DMS 273 treated with DMSO at 0.1 percent for 48 hours (cell line): ENCODE data around the gene ACSL4.
"Not testable (repeated sequence)": the region's sequence is repeated elsewhere in the genome, so short reads cannot be mapped to it uniquely, and the experiment has no call there.

Experiments used
- DNase-seq: peaks from one replicate; lab custom pipeline; 2025; lab: John Stamatoyannopoulos, UW

The ACSL4 gene

DNA sequence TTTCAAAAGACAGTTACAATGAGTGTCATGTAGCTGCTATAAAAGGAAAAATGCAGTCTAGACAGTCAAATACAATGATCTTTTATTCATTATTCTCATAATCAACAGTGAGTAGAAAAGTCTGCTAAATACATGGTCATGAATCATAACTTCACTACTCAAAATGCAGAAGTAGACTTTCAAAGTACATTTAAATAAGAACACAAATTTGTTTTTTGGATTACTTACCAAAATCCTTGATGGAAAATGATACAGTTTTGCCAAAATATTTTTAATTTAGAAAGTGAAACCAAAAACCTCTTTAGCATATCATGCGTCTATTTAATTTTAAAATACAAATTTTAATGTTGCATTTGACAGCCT lies 4.9 kb downstream of the ACSL4 start:
- DNase-seq: no peak

DNA sequence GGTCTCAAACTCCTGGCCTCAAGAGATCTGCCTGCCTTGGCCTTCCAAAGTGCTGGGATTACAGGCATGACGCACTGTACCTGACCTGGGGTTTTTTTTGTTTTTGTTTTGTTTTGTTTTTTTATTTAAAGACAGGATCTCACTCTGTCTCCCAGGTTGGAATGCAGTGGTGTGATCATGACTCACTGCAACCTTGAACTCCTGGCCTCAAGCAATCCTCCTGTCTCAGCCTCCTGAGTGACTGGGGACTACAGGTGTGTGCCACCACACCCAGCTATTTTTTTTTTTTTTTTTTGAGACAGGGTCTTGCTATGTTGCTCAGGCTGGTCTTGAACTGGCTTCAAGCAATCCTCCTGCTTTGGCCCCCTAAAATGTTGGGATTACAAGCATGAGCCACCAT lies 8.1 kb downstream of the ACSL4 start:
- DNase-seq: not testable (repeated sequence)

DNA sequence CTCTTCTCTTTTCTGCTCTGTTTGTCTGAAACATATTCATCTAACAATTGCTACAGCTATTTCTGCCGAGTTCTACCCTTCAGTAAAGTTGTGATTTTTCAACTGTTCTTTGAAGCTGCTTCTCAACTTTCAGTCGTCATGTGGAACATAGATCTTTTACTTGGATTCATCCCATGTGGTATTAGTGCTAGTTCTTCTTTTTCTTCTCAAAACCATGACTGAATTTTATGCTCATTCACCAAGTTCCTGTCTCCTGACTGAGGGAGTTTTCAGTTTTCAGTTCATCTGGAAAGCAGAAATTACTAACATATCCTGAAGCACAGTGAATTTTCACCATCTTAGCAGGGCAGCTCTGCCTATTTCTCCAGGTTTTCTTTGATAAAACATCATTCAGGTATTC lies 12.1 kb downstream of the ACSL4 start:
- no peak for DNase-seq

DNA sequence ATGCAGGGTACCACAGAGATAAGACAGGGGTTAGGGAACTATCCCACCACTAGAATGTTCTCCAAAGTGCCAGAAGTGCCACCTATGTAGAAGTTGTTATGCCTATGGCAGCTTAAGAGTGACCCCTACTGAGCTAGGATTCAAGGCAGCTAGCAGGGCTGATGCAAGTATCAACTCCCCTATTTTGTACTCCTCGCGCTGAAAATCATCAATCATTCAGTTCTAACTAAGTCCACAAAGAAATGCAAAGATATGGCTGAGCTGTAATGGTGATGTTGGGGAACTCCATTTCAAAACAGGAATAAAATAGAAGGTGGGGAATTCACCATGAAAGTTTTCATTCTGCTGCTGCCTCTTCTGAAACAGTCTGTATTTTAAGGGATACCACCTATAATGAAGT lies 13.8 kb downstream of the ACSL4 start:
- no peak for DNase-seq

DNA sequence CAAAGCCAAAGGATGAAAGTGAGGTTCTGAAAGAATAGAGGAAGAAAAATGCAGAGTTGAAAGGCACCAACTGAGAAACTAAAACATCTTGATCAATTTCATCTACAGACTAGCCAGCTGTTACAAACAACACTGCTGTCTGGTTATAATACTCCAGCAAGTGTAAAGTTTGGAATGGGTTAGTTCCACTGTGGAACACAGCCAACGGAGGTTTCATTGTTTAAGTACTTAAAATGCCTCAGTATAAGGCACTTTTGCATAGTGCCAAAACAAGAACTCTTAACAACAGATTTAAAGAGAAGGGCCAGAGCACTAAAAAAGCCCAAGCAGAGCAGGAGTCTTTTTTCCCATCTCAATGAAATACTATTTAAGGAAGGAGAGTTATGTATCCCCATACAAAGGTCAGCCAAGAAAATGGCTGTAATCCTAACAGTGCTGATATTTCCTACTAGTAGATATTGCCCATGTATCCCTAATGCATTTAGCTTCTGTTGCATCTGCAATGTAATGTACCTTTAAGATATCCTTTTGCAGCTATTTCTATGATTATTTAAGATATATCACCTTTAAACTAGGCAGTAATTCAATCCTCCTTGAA lies 16.5 kb downstream of the ACSL4 start:
- no peak for DNase-seq

DNA sequence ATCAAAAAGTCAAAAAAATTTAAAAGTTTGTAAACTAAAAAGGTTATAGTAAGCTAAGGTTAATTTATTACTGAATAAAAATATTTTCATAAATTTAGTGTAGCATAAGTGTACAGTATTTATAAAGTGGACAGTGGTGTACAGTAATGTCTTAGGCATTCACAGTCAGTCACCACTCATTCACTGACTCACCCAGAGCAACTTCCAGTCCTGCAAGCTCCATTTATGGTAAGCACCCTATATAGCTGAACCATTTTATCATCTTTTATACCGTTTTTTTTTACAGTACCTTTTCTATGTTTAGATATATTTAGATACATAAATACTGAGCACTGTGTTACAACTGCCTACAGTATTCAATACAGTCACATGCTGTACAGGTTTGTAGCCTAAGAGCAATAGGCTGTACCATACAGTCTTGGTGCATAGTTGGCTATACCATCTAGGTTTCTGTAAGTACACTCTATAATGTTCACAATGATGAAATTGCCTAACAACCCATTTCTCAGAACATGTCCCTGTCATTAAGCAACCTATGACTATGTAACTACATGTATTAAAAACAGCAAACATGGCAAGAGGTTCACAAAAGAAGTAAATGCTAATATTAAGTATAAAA lies 18.6 kb downstream of the ACSL4 start:
- DNase-seq: no peak

DNA sequence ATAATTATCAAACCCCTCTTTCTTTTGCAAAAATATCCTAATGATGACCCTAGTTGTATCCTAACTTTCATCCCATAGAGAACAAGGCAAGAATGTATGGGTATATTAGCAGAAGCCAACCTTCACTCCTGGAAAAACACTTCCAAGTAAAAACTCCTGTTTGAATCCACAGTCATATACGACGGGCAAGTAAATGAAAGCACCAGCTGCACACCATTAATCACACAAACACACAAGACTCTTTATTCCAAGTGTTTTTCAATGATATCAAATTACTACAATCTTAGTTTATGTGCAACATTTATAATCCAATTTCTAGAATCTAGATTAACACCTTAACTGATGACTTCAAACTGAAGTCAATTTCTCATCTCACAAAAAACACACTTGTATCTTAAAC lies 22.9 kb downstream of the ACSL4 start:
- no peak for DNase-seq

DNA sequence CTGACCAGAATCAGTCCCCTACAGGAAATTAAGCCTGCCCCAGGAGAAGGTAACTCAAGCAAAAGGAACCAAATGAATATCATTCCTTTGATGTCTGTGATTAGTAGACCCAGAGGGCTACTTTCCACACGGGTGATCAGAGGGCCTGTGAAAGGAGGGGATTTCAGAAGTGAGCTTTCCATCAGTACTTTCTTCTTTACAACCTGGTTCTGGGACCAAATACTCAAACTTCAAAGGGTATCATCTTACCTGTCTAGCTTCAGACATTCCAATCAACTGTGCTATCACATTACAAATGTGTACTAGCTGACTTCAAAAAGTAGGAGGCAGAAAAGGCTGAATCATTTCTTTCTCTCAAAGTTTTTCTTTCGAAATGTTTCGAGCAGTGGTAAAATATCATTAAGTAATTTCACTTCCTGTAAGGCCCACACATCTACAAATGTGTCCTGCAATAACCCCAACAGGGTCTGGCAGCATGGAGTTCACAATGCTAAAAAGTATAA lies 23.9 kb downstream of the ACSL4 start:
- DNase-seq: no peak

DNA sequence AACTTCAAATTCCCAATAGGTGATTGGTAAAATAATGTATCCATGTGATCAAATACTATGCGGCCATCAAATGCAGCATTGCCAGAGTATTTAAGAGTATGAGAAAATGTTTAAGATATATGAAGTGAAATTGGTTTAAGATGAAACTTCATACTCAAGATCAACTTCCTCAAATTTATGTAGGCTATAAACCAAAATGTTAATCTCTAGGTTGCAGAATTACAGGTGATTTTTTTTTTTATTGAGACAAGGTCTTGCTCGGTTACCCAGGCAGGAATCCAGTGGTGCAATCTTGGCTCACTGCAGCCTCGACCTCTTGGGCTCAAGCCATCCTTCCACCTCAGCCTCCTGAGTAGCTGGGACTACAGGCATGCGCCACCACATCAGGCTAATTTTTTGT lies 25.3 kb downstream of the ACSL4 start:
- DNase-seq: no peak

DNA sequence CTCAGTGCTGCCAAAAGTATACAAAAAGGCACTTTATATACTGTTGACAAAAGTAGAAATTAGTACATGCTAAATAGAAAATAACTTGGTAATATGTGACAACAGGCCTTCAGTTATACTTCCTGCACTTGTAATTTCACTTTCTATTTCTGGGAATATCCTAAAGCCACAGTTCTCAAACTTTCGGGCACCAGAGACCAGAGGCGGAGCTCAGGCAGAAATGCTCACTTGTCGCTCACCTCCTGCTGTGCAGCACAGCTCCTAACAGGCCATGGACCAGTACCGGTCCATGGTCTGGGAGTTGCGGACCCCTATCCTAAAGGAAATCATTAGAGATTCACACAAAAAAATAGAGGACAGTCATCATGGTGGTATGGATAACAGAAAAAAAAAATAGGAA lies 25.7 kb downstream of the ACSL4 start:
- DNase-seq: no peak

DNA sequence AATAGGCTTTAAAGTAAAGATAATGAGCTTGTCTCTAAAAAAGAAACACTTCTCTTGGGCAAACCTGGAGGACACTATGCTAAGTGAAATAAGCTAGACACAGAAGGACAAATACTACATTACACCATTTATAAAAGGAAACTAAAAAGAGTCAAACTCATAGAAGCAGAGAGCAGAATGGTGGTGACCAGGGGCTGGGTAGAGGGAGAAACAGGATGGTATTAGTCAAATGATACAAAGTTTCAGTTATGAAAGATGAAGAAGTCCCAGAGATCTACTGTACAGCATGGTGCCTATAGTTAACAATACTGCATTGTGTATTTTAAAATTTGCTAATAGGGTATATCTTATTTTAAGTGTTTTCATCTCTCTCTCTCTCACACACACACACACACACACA lies 28.5 kb downstream of the ACSL4 start:
- DNase-seq: no peak

DNA sequence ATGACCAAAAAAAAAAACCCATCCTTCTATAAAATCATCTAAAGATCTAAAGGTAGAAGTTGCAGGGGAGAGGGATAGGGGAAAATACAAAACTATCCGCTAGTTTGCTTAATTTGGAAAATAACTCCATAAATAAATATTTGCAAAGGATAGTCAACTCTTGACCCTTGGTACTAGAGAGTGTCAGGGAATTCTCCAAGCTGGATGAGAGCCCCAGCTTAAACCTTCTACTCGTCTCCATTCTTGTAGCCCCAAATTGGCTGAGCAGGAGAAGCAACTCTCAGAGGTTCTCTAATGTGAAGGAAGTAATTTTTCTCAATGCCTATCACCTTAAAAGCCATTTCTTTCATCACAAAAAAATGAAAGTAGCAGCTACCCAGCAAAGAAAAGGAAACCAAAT lies 35.2 kb downstream of the ACSL4 start:
- no peak for DNase-seq

DNA sequence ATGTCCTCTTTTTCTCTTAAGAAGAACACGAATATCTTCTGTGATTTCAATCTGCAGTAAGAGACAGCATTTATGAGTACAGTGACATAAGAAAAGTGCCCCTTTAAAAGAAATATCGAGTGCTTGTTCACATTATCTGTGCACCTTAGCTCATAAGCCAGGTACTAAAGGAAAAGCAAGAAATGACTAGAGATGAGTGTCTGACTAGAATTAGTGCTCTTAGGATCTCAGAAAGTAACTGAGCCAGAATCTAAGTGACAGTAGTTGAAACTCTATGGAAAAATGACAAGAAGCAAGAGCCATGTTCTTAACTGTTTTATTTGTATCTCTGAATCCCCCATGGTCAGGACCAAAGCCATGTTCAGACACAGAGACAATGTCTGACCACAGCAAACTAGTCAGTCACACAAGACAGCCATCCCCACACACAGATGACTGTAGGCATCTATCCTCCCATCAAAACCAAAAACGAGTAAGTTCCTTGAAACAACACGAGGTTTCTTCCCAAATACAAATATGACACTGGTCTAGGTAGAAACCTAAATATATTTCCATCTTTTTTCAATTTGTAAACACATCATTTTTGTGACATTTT lies 36.8 kb downstream of the ACSL4 start:
- no peak for DNase-seq

DNA sequence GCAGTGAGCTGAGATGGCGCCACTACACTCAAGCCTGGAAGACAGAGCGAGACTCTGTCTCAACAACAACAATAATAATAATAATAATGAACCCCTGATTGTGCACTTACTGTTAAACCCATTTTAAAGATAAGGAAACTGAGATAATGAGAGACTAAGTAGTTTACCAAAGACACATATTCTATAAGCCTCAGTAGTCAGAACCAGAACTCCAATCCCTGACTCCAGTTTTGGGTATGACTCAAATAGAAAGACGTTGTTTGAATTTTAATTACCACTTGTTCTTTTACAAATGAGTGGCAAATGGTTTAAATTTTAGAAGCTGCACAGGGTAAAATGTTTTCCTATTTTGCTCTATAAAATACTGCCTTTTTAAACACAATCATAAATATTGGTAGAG lies 37.4 kb downstream of the ACSL4 start:
- no peak for DNase-seq

DNA sequence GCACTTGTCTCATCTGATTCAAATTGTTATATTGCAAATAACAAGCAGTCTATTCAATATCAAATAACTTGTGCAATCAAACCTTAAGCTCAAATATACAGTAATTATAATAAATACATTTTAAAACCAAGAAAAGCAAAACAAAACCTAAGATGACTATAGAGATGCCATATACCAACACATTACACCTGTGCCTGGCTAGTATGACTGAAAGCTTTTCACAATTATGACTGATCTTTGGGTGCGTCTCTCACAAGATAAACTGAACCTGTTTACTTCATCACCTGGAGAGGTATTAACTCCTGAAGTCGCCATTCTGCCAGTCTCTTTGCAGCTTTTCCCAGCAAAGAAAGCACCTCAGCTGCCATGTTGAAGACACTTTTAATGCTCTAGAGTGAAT lies 41.3 kb downstream of the ACSL4 start:
- no peak for DNase-seq

DNA sequence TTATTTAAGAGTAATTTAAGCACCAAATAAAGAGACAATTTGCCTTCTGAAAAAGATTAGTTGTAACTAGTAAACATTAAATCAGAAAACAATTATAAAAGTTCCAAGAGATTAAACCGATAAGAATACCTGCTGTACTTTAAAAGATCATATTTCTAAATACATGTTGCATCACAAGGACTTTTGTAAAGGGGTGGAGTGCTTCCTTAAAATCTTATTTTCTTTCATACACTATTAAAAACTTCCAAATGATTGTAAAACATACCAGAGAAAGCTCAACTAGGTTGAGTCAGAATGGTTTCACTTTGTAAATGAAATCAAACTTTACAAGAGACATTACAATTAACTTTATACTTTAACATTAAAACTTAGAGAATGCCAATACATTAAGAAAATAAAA lies 41.8 kb downstream of the ACSL4 start:
- DNase-seq: no peak

DNA sequence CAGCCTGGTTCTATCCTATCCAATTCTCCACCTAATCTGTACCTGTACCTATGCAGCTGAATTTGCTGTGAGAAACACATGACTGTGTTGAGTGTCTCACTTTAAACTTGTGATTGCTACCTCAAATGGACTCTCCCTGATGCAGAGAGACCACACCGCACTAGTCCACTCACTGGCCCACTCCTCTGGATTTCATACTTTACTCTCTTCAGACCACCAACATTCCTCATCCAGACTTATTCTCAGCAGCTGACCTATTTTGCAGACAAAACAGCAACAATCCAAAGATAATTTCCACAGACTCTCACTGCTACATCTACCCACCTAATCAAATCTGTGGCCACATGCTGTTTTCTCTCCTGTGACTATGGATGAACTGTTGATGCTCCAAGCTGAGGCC lies 45.2 kb downstream of the ACSL4 start:
- DNase-seq: no peak

DNA sequence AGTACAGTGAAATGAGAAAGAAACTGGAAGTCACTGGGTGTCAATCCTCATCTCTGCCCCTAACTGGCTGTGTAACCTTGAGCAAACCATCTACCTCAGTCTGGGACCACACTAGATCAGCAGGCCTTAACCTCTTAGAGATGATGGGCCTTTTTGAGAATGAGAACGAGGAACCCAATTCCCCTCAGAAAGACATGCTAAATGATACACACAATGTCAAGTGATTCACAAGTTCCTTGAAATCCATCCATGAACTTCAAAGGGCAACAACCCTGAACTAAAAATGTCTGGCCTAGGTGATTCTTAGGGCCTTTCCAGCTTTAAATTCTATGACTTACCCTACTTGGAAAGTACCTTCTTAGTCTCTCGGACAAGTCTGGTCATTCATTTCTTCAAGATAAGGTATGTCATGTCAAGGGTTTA lies 47.4 kb downstream of the ACSL4 start:
- DNase-seq: no peak

DNA sequence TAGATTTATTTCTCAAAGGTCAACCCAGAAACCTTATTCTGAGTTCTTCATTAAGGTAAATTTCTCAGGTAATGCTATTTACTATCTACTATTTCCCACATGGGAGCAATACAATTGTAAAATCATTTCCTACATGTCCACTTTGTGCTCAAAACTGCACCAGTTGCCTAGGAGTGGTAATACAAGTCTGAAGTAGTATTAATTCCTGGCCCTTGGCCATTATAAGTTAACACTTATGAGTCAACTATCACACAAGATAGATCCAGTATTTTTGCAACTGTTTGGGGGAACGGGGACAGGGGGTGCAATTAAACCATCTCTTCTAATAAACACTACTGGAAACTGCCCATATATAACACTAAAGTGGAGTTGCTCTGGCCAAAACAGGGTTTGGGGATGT lies 48.9 kb downstream of the ACSL4 start:
- no peak for DNase-seq

DNA sequence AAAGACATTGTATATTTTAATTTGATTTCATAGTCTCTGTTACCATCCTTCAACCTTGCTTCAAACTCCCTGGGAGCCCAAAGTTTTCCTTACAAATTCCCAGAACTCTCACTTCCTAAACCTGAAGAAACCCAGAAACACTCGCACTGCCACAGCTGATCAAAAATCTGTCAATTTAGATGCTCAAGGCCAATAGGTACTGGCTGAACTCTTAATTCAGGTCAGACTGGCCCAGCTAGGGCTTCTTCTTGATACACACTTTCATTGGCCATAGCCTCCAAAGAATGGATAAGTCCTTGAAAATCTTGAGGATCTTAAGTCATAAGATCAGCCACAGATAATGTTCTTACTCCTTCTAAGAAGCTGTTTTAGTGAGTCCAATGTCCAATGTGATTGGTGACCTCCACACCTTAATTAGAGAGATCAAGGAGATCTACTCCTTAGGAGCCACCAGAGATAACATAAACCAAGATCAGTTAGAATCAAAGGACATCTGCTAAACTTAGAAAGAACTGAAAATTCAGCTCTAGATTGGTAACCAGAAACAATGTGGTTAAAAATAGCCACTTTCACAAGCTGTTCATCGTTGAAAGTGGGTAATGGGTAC lies 51.5 kb downstream of the ACSL4 start:
- DNase-seq: no peak

DNA sequence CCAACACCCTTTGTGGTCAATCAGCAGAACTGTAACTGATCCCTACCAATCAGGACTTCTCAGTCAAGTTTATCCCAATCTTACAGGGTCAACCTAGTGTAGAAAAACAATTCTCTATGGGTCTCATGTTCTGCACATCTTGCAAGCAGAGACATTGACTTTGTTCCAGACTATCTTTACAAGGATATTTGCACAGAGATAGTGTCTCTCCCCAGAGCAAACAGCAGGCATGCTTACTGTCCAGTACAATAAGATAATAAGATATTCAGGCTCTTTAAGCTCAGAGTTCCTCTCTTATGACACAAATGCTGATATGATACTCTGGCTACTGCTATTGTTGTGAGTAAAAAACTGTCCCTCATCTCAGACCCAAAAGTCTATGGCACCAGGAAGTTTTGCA lies 53.2 kb downstream of the ACSL4 start:
- DNase-seq: no peak

DNA sequence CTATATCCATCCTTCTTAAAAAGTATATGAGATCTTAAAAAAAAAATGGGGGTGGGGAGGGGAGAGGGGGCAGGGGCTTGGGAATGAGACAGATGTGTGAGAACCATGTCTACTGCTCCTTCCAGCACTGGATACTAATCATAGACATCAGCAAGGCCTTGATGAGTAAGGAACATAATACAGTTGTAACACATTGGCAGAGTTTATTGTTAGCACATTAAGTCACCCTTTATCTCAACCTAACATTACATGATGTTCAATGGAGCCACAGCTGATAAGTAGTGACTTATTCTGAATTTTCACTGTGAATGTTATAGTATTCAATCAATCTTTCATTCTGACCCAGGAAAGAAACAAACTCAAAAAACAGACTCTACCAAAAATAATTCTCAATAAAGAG lies 60.8 kb downstream of the ACSL4 start:
- no peak for DNase-seq

DNA sequence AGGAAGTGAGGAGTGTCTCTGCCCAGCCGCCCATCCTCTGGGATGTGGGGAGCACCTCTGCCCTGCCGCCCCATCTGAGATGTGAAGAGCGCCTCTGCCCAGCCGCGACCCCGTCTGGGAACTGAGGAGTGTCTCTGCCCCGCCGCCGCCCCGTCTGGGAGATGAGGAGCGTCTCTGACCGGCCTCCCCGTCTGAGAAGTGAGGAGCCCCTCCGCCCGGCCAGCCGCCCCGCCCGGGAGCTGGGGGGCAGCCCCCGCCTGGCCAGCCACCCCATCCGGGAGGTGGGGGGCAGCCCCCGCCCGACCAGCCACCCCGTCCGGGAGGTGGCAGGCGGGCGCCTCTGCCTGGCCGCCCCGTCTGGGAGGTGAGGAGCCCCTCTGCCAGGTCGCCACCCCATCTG lies 61.9 kb downstream of the ACSL4 start:
- not testable (repeated sequence) for DNase-seq

DNA sequence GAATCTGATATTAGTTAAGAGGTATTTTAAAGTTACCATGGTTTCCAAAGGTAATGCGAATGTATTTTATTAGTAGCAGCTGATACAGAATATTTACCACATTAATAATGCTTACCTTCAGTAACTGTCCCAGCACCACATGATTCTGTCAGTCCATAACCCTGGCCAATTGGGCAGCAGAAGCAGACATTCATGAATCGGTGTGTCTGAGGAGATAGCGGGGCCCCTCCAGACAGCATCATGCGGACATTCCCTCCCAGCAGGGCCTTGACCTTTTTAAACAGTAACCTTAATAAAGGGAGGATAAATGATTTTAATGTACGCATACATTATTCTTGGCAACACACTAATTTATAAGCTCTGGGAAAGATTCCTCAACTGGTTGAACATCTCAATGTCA lies 65.1 kb downstream of the ACSL4 start:
- no peak for DNase-seq
